Colonic mucosa (tissue), 4 donors: ENCODE data around the gene CADPS. TPM values are rescaled to one million over a fixed set of nuclear protein-coding genes. Genes with fewer than 3 reads are reported as not detected.

Experiments
- DNase-seq: peaks from one replicate; pipeline ENCODE4 v3.0.0-alpha.2; 2020
- H3K27ac ChIP-seq: fragments of 200-600 bp; one replicate; pipeline ENCODE4 v1.8.0; 2021
- H3K27me3 ChIP-seq: fragments of 200-600 bp; one replicate; pipeline ENCODE4 v1.8.0; 2021
- H3K36me3 ChIP-seq: fragments of 200-600 bp; one replicate; pipeline ENCODE4 v1.8.0; 2021
- H3K4me1 ChIP-seq: fragments of 200-600 bp; one replicate; pipeline ENCODE4 v1.8.0; 2021; ENCODE audit warnings: mild to moderate bottlenecking
- H3K4me3 ChIP-seq: fragments of 200-600 bp; one replicate; pipeline ENCODE4 v1.8.0; 2021
- H3K9ac ChIP-seq, 2 donors: one replicate each; pipeline ENCODE4 v1.7.0; 2013; ENCODE audit warnings: control low read depth in 2 of 2, low read depth in 2 of 2, low read length in 2 of 2
- H3K9me3 ChIP-seq: fragments of 200-600 bp; one replicate; pipeline ENCODE4 v1.8.0; 2021
- intact Hi-C: fragments of 100-400 bp; cut with DNase I; formaldehyde crosslinking; loops from one replicate; pipeline ENCODE4 v1.14.1; 2022
- total RNA-seq, 2 donors: library from RNA; stranded (reverse); fragmentation: NEBNext Ultra II Directional in 1 of 2; extraction: Animal tissue kit (Norgen Biotek cat#: 25700) in 1 of 2; gene quantifications; one replicate each; pipeline ENCODE4 v1.2.1, GENCODE V29; 2021
- TF ChIP-seq, protein P1 (sequence below): fragments of 200-600 bp; IDR thresholded peaks from one replicate; pipeline ENCODE4 v1.8.0; 2022; ENCODE audit warnings: antibody characterized with exemption, mild to moderate bottlenecking
- donor health status: healthy.
- donor health status: DM: no; HTN: no; CAD: no.
- donor health status: DM: no; HTN: no; CAD: no.

Gene CADPS
- total RNA-seq, 2 donors from 2014 or later: 2.9 to 6.1 TPM

DNA sequence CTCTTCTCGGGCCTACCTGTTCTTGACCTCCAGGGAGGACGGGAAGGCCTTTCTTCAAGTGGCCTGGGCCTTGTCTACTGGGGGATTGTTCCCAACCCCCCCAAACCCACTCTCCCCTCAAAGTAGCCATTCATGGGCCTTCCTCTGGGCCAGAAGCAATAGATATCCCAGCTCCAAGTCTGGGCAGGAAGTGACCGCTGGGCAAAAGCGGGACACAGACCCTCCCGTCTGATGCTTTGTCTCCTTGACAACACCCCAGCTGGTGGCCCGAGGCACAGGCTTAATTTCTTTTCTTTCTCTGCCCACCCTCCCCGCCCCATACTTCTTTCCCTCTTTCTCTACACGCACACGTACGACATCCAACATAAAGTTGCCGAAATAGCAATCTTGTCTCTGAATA, 460.4 kb downstream of the CADPS start:
- no peaks in the 10 kb centered on the region for H3K27me3 ChIP-seq
- H3K4me1 ChIP-seq: no peaks in the 10 kb centered on the region
- H3K4me3 ChIP-seq: no peak overlapping the region
- H3K9ac ChIP-seq: no peak overlapping the region
- H3K9me3 ChIP-seq: no peaks in the 10 kb centered on the region
- TF ChIP-seq, protein P1, sequence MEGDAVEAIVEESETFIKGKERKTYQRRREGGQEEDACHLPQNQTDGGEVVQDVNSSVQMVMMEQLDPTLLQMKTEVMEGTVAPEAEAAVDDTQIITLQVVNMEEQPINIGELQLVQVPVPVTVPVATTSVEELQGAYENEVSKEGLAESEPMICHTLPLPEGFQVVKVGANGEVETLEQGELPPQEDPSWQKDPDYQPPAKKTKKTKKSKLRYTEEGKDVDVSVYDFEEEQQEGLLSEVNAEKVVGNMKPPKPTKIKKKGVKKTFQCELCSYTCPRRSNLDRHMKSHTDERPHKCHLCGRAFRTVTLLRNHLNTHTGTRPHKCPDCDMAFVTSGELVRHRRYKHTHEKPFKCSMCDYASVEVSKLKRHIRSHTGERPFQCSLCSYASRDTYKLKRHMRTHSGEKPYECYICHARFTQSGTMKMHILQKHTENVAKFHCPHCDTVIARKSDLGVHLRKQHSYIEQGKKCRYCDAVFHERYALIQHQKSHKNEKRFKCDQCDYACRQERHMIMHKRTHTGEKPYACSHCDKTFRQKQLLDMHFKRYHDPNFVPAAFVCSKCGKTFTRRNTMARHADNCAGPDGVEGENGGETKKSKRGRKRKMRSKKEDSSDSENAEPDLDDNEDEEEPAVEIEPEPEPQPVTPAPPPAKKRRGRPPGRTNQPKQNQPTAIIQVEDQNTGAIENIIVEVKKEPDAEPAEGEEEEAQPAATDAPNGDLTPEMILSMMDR: no peak
- no peak for DNase-seq
- intact Hi-C loops: no loop called here
- H3K36me3 ChIP-seq: no peaks in the 10 kb centered on the region
- no peak overlapping the region for H3K27ac ChIP-seq

DNA sequence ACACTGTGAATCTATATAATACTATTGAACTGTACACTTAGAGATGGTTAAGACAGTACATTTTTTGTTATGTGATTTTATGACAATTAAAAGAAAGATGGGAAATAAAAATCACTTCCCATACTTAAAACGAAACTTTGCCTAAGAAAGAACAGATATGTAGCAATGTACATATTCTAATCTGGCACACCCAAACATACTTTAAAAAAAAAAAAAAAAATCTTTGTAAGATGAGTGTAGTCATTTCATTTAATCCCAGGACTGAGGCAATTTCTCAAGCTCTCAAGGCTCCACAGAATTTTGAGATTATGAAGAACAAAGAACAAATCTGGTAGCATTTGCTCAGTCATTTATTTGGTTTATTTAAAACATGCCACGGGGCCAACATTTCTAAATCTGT, 461.5 kb downstream of the CADPS start:
- DNase-seq: no peak
- H3K27ac ChIP-seq: no peak overlapping the region
- H3K27me3 ChIP-seq: no peaks in the 10 kb centered on the region
- intact Hi-C loops: no loop called here
- no peaks in the 10 kb centered on the region for H3K36me3 ChIP-seq
- TF ChIP-seq, protein P1: no peak
- no peak overlapping the region for H3K9ac ChIP-seq
- H3K9me3 ChIP-seq: no peaks in the 10 kb centered on the region
- H3K4me1 ChIP-seq: no peaks in the 10 kb centered on the region
- no peak overlapping the region for H3K4me3 ChIP-seq

DNA sequence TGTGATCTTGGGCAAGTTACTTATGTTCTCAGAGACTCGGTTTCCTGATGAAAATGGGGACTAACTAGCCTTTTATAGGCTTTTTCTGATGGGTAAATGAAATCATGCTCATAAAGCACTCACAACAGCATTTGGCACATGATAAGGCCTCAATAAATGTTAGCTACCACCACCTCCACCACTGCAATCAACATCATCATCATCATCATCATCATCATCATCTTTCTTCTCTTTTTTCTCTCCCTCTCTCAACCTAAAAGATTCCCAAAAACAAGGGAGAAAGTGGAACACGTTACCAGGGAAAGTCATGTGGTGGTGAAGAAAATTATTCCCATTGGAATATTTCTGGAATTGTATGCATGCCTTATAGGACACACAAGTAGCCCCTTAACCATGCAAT, 468.3 kb downstream of the CADPS start:
- Histone ChIP-seq H3K27me3 (no peaks in the 10 kb centered on the region), H3K9ac (no peak overlapping the region), H3K36me3 (no peaks in the 10 kb centered on the region), H3K9me3 (no peaks in the 10 kb centered on the region), H3K4me1 (no peaks in the 10 kb centered on the region), H3K27ac (no peak overlapping the region), H3K4me3 (no peak overlapping the region)
- DNase-seq: no peak
- TF ChIP-seq, protein P1: no peak
- intact Hi-C loops: no loop called here

DNA sequence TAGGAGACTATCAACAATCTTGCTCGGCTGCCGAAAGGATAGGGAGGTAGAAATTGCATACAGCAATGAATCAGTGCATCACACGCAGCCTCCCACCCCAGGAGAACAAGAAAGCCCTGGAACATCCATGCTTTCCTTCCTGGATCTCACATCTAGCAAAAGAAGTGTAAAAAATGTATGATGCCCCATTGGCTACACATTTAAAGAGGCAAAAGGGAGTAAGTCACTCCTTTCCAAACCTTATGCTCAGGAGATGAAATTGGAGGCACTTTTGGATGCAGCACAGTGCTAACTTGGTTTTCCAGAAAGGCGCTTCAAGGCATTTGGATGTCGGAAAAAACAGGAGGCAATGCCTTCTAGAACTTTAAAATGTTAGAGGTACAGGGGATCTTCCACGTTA, 469.6 kb downstream of the CADPS start:
- H3K27me3 ChIP-seq: no peaks in the 10 kb centered on the region
- H3K9ac ChIP-seq: no peak overlapping the region
- DNase-seq: no peak
- no peaks in the 10 kb centered on the region for H3K36me3 ChIP-seq
- H3K27ac ChIP-seq: no peak overlapping the region
- H3K4me3 ChIP-seq: no peak overlapping the region
- H3K4me1 ChIP-seq: no peaks in the 10 kb centered on the region
- intact Hi-C loops: no loop called here
- TF ChIP-seq, protein P1: no peak
- no peaks in the 10 kb centered on the region for H3K9me3 ChIP-seq

DNA sequence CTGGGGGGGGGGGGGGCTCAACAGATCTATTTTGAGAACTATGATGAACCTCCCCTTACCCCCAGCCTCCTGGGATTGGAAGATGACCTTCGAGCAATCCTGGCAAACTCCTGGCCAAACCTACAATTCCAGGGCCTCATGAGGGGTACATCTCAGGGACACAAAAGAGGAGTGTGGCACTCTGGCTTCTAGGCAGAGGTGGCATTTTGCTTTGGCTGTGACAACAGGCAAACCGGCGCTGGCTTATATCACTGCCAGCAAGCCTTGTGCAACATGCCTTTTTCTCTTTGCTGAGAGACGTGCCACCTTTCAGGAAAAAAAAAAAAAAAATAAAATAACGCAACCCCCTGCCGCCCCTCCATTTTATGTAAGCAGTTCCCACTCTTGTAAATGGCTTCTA, 470.1 kb downstream of the CADPS start:
- Histone ChIP-seq H3K9ac (no peak overlapping the region), H3K4me1 (no peaks in the 10 kb centered on the region), H3K27ac (no peak overlapping the region), H3K9me3 (no peaks in the 10 kb centered on the region), H3K4me3 (no peak overlapping the region), H3K27me3 (no peaks in the 10 kb centered on the region), H3K36me3 (no peaks in the 10 kb centered on the region)
- intact Hi-C loops: no loop called here
- TF ChIP-seq, protein P1: no peak
- no peak for DNase-seq

DNA sequence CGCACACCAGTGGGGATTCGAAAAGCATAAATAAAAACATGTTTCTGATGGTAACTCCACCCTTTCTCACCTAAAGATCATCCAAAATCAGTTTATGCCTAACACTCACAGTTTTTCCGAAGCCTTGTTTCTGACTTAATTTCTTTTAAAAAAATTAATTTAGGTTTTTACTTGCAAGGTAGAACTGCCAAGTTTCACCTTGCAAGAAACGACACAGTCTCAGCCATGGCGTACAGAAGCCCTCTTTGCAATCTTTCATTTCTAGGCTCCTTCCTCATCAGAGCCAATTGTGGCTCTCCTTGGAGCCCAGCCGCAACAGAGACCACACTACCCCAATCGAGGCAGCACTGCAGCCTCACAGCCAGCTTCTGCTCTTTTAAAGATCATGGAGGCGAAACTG, 470.9 kb downstream of the CADPS start:
- no peaks in the 10 kb centered on the region for H3K4me1 ChIP-seq
- no peak overlapping the region for H3K27ac ChIP-seq
- no peaks in the 10 kb centered on the region for H3K27me3 ChIP-seq
- intact Hi-C loops: no loop called here
- no peak overlapping the region for H3K9ac ChIP-seq
- H3K9me3 ChIP-seq: no peaks in the 10 kb centered on the region
- no peaks in the 10 kb centered on the region for H3K36me3 ChIP-seq
- DNase-seq: no peak
- H3K4me3 ChIP-seq: no peak overlapping the region
- TF ChIP-seq, protein P1: no peak
